Posterior cingulate gyrus (tissue), 11 donors: Measurements from ENCODE around the gene TBC1D22A.

Source experiments
- DNase-seq, 10 donors: peaks; one replicate each; pipeline versions ENCODE4 v3.0.0 to v3.0.0-alpha.2; 2020 to 2021; ENCODE audit warnings: mixed read lengths in 3 of 10
- intact Hi-C: fragments of 100-400 bp; cut with DNase I; formaldehyde crosslinking; loops from one replicate; pipeline ENCODE4 v1.15.1; 2023

TBC1D22A gene

DNA sequence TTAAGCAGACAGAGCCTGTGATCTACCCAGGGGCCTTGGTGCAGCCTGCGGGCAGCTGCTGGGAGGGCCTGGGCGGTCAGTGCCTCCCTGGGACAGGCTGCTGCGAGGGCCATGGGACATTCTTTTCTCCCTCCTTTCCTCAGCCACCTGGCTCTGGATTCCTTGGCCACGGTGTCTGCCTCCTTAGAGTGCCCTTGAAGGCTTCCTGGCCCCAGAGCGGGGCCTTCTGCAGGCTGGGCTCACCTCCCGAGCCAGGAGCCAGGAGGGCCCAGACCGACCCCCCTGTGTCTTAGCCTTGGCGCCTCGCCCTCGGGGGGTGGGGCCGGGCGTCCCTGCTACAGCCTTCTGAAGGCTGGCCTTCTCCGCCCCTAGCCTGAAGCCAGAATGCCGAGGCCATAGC is 231.2 kb downstream of the TBC1D22A start:
- DNase-seq: no peak
- intact Hi-C loops: no loop called here

DNA sequence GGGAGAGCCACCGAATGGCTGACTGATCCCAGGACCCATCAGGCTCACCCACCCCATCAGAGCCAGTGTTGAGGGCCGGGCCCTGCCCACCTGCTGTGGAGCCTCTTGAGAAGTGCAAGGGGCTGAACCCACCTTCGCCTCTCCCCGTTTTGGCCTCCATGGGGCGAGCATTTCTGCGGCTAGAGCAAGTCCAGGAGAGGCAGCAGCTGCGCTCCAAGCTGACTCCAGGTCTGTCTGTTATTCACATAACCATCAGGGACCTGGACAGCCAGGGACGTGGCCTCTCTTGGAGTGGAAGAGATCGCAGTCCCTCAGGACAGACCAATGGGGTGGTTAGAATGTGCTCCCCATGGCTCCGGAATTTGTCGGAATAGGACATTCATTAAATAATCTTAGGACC is 231.8 kb downstream of the TBC1D22A start:
- no peak for DNase-seq
- intact Hi-C loops: no loop called here

DNA sequence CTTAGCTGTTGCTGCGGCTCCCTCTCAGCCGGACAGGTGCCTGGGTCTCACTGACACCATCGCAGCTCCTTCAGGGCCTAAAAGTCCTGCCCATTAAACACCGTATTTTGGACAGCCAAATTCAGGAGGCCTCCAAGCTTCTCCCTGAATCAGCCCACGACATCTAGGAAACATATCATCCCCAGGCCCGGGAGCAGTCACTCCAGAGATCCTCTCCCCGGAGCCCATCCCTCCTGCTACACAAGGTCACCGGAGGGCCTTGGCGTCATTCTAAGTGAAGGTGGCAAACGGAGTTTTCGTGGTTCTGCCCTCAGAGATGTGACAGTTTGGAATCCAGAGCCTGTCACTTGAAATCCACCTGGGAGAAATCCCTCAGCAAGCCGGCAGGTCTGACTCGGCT is 232.5 kb downstream of the TBC1D22A start:
- DNase-seq: no peak

DNA sequence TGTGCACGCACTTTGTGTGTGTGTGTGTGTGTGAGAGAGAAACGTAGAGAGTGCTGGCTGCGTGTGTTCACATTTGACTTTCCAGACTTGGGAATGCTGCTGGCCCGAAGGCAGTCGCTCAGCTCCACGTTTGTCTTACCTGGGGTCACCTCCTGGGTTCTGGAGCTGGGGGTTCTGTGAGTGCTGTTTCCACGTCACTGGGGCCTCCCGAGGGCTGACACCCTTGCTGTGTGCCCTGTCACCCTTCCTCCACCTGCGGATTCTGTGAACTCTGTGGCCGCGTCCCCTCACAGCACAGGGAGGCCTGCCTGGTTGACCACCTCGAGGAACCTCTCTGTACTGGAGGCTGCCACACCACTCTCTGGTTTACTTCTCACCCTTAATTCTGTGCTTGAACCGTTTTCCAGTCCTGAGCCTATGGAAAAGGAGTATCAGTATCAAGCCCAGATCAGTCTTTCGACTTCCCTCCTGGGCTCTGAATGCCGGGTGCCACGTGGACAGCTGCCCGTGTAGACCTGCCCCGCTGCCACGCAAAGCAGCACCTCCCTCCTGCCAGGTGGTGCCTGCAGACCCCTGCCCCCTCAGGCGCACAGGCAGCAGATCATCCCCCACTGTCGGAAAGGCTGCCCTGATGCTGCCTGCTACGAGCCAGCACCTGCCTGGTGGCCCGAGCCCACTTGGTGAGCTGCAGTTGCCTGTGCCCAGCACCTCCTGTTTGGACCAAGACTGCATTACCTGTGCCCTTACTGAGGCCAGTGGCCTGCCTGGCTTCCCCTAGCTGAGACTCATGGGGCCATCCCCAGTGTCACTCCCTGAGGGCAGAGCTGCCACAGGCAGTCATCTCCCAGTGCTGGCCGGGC is 233.3 kb downstream of the TBC1D22A start:
- intact Hi-C loops: no loop called here
- DNase-seq: peak in 1 of 10 donors; percentile 79

More for the DNA sequence above, 232.5 kb downstream of the TBC1D22A start:
- intact Hi-C loops: no loop called here

DNA sequence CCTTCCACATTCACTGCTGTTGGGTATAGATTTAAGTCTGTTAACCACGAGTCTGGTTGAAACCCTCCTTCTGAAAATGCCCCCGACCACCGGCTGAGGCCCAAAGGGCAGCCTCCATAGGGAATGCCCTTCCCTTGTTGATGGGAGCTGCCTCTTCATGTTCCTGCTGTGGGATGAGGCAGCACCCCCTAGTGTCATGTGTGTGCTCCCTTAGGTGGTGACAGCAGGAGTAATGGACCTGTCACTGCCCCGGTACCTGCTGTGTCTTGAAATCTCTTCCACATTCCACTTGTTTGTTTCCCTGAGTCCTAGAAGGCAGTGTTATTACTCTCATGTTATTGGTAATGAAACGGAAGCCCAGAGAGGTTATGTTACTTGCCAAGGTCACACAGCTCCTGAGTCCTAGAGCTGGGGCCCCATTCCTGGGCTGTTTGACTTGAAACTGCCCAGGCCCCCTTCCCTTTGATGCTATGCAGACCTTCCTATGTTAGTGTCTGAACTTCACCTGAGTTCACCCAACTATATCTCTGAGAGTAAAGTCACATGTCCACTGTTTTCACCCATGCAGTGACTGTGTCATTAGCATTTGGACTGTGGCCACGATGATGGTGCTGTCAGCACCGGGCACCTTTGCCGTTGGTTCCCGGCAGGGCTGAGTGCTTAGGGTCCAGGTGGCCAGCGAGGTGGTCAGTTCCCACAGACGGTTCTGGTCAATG is 234.3 kb downstream of the TBC1D22A start:
- intact Hi-C loops: no loop called here
- DNase-seq: no peak

DNA sequence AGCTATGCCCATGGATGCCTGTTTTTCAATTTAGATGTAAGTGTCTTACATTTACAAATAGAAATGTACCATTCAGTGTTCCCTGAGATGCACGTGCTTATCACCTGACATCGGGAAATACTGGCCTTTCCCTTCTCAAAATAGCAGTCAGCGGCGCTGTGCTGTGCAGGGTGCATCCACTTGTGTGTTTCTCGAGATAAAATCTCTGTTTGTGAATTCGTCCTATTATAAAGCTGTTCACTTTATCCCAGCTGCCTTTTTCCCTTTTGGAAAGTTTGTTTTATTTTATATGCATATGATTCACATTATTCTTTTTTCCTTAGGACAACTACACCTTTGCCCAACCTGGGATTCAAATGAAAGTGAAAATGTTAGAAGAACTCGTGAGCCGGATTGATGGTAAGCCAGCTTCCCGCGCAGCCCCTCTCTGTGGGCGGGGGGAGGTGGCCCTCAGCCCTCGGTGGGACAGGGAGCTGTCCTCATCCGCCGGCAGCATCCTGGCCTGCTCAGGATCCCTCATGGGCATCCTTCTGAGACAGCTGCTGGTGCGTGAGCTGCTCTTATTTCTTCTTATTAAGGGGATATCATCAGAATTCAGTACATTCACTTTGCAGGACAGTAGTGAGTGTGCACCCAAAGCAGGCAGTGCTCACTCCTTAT is 235.0 kb downstream of the TBC1D22A start:
- intact Hi-C loops: no loop called here
- DNase-seq: peak in 1 of 10 donors; percentile 77

DNA sequence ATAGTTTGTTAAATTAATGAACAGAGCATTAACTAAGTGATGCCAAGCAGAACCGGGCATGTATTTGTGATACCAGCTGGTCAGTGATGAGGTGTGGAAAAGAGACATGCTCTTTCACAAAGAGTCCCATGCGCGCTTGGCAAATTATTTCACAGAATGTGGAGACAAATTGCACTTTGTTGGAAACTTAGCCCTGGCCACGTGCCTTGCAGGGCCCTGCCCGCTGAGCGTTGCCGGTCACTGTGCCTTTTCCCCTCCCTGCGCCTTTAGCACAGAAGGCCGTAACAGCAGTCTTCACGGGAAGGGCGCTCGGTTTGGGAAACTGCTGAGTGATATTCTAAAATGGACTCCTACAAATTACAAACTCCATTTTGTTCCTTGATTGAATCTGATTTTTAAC is 235.9 kb downstream of the TBC1D22A start:
- peak in 1 of 10 donors; percentile 73 for DNase-seq
- intact Hi-C loops: no loop called here

DNA sequence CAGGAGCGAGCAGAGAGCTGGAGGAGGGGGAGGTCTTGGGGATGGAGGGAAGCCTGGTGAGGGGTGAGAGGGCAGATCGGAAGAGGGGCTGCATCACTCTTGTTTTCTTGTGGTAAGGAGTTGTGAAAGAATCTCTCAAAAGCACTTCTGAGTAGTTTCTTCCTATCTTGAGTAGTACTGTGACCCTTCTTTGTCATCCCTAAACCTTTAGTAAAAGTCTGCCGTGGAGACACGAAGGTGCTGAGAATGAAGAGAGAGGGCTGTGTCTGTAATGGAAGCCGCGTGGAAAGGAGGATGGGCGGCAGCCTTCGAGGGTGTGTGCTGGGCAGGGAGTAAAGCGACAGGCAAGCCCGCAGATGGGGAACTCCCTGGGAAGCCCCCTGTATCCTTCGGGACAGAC is 237.8 kb downstream of the TBC1D22A start:
- intact Hi-C loops: no loop called here
- DNase-seq: no peak

DNA sequence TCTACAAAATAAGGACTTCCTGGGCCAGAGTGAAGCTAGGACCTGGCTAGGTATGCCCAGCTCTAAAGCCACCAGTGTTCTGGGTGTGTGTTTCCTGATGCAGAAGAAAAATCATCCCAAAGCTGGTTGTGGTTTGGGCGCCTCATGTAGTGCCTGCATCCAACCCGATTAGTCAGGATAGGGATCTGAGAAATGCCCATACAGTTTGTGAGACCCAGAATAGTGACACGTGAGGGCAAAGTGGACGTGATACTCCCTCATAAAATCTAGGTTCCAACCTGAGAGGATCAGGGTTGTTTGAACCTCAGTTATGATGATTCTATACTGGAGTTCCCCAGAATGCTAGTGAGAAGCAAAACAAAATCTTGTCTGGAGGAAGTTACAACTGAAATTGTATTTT is 238.4 kb downstream of the TBC1D22A start:
- intact Hi-C loops: no loop called here
- no peak for DNase-seq

DNA sequence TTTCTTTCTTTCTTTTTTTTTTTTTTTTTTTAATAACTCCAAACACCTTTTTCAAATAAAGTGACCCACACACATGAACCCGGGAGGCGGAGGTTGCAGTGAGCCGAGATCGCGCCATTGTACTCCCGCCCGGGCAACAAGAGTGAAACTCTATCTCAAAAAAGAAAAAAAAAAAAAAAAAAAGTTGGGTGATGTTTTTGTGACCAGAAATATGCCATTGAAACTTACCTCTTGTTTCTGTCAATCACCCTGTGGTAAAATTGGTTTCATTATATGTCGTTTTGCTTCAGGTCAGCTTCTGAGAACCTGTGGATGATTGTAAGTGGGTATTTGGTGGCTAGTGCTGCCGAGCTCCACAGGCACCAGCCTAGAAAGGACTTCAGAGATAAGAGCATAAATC is 238.8 kb downstream of the TBC1D22A start:
- peak in 1 of 10 donors; percentile 80 for DNase-seq
- intact Hi-C loops: no loop called here

DNA sequence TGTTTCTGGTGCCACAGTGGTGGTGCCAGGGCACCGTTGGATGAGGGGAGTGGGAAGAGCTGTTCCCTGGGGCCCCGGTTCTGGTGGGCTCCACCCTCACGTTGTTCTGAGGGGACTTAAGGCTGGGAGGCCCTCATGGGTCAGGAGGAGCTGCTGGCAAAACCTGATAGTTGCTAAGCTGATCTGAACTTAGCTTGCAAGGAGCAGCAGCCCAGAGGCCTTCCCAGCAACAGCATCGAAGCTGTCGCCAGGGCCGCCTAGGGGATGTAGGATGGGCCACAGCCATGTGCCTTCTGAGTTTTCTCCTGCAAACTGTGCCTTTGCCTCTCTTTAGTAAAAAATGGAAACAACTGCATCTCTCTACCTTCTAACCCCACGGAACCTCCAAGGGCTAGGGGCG is 240.2 kb downstream of the TBC1D22A start:
- intact Hi-C loops: no loop called here
- peak in 1 of 10 donors; percentile 66 for DNase-seq

DNA sequence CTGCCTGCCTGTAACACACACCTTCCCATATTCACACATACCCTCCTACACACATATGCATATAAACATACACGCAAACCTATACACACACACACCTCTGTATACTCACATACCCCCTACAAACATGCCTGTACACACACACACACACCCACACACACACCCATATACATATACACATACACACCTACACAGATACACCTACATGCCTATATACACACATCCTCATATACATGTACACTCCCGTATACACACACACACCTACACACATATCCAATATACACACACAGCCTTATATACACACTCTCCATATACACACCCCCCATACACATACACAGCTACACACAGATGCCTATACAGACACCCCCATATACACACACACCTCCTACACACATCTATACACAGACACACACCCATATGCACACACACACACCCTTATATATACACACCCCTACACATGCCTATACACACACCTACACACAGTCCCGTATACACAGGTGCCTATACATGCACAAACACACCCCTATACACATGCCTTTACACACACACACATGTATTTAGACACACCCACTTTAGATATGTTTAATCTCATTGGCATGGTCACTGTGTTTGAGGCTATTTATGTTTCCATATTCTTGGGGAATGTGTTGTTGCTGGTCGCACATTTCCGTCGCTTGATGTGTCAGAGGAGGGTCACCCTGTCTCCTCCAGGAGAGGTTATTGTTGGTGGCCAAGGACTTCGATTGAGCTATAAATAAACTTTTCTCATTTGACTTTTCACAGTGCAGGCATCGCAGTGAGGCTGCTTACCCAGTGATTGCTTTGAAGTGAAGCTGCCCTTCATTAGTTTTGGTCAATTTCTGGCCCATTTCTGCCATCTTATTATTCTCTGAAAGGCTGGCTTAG is 243.3 kb downstream of the TBC1D22A start:
- intact Hi-C loops: no loop called here
- DNase-seq: no peak

DNA sequence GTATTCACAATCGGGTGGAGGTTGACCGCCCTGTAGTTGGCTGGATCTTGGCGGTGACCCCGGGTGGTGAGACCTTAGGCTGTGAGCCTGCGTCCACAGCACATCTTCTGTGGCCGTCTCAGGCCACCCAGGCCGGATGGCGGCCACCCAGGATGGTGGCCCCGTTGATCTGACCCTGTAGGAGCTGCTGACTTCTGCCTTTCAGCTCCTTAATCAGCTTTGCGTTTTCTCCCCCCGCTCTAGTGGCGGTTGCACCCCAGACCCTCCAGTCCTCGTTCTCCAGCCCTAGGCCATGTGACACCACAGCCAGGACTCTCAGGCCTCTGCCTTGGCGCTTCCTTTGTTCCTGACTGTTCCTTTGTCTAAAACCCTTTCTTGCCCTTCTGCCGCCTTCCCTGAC is 244.0 kb downstream of the TBC1D22A start:
- intact Hi-C loops: no loop called here
- DNase-seq: peak in 1 of 10 donors; percentile 55

DNA sequence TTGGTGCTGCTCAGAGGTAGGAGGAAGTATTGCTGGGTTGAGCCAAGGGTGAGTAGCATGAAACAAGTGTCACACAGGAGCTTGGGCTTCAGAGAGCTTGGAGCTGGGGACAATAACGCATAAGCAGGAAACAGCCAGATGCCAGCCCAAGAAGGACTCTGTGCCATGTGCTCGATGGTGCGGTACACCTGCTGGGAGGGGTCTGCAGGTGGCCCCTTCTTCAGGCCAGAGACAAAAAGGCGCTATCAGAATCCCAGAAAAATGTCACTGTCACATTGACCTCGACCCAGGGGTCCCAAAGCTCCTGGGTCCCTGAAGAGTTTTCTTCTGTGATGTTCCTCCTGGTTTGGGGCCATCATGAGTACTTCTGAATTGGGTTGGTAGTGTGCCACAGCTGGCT is 244.4 kb downstream of the TBC1D22A start:
- intact Hi-C loops: no loop called here
- no peak for DNase-seq

DNA sequence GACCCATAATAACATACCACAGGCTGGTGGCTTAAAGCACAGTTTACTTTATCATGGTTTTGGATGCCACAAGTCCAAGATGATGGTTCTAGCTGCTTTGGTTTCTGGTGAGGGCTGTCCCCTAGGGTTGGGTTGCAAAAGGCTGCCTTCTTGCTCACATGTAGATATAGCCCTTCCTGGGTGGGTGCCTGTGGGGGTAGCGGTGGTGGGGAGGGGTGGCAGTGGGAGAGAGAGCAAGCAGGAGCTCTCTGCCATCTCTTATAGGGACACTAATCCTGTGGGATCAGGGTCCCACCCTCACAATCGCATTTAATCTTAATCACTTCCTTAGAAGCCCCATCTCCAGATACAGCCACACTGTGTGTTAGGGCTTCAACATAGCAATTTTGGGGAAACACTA is 245.0 kb downstream of the TBC1D22A start:
- DNase-seq: no peak

DNA sequence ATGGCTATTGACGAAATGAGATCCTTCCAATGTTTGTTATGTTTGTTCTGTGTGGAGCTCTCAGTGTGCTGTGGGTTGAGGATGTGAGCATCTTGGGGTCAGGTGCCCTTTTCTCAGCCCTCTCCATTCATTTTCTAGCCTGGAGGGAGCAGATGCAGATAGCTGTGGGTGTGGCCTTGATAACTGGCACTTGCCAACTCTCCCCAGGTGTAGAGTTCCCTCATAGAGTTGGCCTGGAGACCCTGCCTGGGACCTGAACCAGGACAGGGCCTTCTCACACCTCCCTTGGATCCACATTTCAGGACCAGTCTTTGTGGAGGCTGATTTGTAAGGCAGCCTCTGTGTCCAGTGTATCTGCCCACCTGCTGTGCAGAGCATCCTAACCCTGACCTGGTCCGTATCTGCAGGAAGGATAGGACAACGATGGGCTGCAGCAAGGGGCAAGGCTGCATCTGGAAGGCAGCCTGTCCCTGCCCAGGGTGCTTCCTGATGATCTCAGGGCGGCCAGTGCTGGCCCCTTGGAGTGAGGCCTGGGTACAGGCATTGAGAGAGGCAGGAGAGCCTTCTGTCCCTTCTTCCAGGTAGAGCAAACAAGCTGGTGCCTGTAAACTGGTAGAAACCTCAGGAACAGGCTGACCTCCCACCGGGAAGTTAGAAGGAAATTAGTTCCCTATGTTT is 245.9 kb downstream of the TBC1D22A start:
- no peak for DNase-seq
- intact Hi-C loops: no loop called here

More for the DNA sequence above, 245.0 kb downstream of the TBC1D22A start:
- intact Hi-C loops: no loop called here

DNA sequence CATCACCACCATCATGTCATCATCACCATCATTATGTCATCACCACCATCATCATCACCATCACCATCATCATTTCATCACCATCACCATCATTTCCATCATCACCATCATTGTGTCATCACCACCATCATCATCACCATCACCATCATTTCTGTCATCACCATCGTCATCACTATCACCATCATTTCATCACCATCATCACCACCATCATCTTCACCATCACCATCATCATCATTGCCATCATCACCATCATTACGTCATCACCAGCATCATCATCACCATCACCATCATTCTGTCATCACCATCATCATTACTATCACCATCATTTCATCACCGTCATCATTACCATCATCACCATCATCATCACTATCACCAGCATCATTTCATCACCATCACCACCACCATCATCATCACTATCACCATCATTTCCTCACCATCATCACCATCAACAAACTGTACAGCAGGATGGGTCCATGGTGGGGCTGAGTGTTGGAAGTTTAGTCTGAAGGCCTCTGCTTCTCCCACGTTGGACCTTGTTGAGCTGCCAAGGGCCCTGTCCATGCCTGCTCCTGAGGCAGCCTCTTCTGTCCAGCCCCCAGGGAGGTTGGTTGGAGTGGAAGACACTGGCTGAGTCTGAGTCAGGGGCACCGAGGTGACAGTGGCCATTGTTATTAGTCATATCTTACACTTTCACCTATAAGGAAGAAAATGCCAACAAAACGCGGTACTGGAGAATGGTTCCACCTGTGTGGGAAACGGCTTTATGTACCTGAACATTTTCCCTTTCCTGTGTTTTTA is 247.1 kb downstream of the TBC1D22A start:
- intact Hi-C loops: no loop called here

DNA sequence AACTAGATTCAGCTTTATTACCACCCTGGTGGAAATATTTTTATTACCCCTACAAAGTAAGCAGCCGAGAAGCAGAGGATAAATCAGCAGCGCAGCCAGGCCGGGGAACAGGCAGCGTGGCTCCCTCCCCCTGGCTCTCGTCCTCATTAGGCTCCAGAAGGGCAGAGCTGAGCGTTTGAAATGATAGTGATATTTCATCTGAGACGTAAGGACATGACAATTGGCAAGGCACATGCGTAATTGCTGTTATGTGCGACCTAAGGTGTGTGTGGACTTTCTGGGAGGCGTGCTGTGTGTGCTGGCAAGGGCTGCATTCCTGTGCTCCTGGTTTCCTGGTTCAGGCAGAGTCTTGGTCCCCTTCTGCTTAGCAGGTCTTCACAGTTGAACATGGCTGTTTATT is 247.8 kb downstream of the TBC1D22A start:
- intact Hi-C loops: no loop called here
- DNase-seq: peak in 1 of 10 donors; percentile 19

More for the DNA sequence above, 247.1 kb downstream of the TBC1D22A start:
- DNase-seq: peak in 1 of 10 donors; percentile 5
